Chondrocyte (in vitro differentiated cells): ENCODE results near the gene PDZK1IP1. TPM values are rescaled to one million over a fixed set of nuclear protein-coding genes. Genes with fewer than 3 reads are reported as not detected.

Source experiments
- DNase-seq: peaks from one replicate; pipeline ENCODE4 v3.0.0; 2021; ENCODE audit warnings: mixed read lengths, low spot score
- H3K27ac Mint-ChIP-seq: one replicate; pipeline ENCODE4 v1.8.0; 2021; ENCODE audit warnings: mild to moderate bottlenecking, moderate library complexity, mixed read lengths; ENCODE audit not compliant: unreplicated experiment
- H3K27me3 Mint-ChIP-seq: 2 replicates; pipeline ENCODE4 v1.8.0; 2021; ENCODE audit warnings: low read depth, mixed read lengths
- H3K36me3 Mint-ChIP-seq: 2 replicates; pipeline ENCODE4 v1.8.0; 2021; ENCODE audit warnings: low read depth, mixed read lengths
- H3K4me1 Mint-ChIP-seq: 2 replicates; pipeline ENCODE4 v1.8.0; 2021; ENCODE audit warnings: low read depth, mild to moderate bottlenecking, mixed read lengths
- H3K4me3 Mint-ChIP-seq: one replicate; pipeline ENCODE4 v1.8.0; 2021; ENCODE audit warnings: mild to moderate bottlenecking, moderate library complexity, mixed read lengths; ENCODE audit not compliant: unreplicated experiment
- H3K9me3 Mint-ChIP-seq: 2 replicates; pipeline ENCODE4 v1.8.0; 2021; ENCODE audit warnings: low read depth, mixed read lengths
- CTCF ChIP-seq: fragments of 200-600 bp; sonication (generic); IDR thresholded peaks from 2 replicates; pipeline ENCODE4 v1.5.0; 2021; ENCODE audit warnings: antibody characterized with exemption, mild to moderate bottlenecking, moderate library complexity
- total RNA-seq: library from RNA; stranded (reverse); gene quantifications from 3 replicates; pipeline ENCODE4 v1.2.1, GENCODE V29; 2021

The PDZK1IP1 gene
- total RNA-seq, 1 donor from 2014 or later, result not detected

- no peaks in the 10 kb centered on the region for H3K9me3 Mint-ChIP-seq
- H3K4me1 Mint-ChIP-seq, result peaks cover 6% of the 10 kb centered on the region
- no peaks in the 10 kb centered on the region for H3K36me3 Mint-ChIP-seq
- no peak overlapping the region for H3K27ac Mint-ChIP-seq
- DNase-seq, result no peak
- no peak for TF ChIP-seq CTCF
- H3K27me3 Mint-ChIP-seq, result peaks cover 28% of the 10 kb centered on the region
- no peak overlapping the region for H3K4me3 Mint-ChIP-seq
These were observed 32.6 kb upstream of the PDZK1IP1 start for GRCh38 chr1:47222476-47222875.

GRCh38 chr1:47219590-47220220 lies 29.9 kb upstream of the PDZK1IP1 start:
- no peaks in the 10 kb centered on the region for H3K4me1 Mint-ChIP-seq
- H3K9me3 Mint-ChIP-seq, result no peaks in the 10 kb centered on the region
- H3K27me3 Mint-ChIP-seq, result peaks cover 11% of the 10 kb centered on the region
- no peak for TF ChIP-seq CTCF
- H3K36me3 Mint-ChIP-seq, result no peaks in the 10 kb centered on the region
- no peak for DNase-seq
- no peak overlapping the region for H3K27ac Mint-ChIP-seq
- H3K4me3 Mint-ChIP-seq, result no peak overlapping the region

- H3K27ac Mint-ChIP-seq, result no peak overlapping the region
- TF ChIP-seq CTCF, result no peak
- DNase-seq, result no peak
- no peak overlapping the region for H3K4me3 Mint-ChIP-seq
- H3K4me1 Mint-ChIP-seq, result no peaks in the 10 kb centered on the region
- no peaks in the 10 kb centered on the region for H3K9me3 Mint-ChIP-seq
- H3K27me3 Mint-ChIP-seq, result peaks cover 11% of the 10 kb centered on the region
- no peaks in the 10 kb centered on the region for H3K36me3 Mint-ChIP-seq
These were observed 29.2 kb upstream of the PDZK1IP1 start for GRCh38 chr1:47219001-47219400.

GRCh38 chr1:47216278-47217059 lies 26.6 kb upstream of the PDZK1IP1 start:
- no peak for TF ChIP-seq CTCF
- Mint-ChIP-seq H3K27ac (no peak overlapping the region), H3K27me3 (peaks cover 13% of the 10 kb centered on the region), H3K4me3 (no peak overlapping the region), H3K4me1 (no peaks in the 10 kb centered on the region), H3K36me3 (no peaks in the 10 kb centered on the region), H3K9me3 (no peaks in the 10 kb centered on the region)
- DNase-seq, result no peak

GRCh38 chr1:47215713-47216112 lies 25.9 kb upstream of the PDZK1IP1 start:
- TF ChIP-seq CTCF, result no peak
- no peak overlapping the region for H3K4me3 Mint-ChIP-seq

More at GRCh38 chr1:47215713-47216112, 25.9 kb upstream of the PDZK1IP1 start:
- Mint-ChIP-seq H3K27me3 (peaks cover 10% of the 10 kb centered on the region), H3K27ac (no peak overlapping the region), H3K4me1 (no peaks in the 10 kb centered on the region), H3K36me3 (no peaks in the 10 kb centered on the region), H3K9me3 (no peaks in the 10 kb centered on the region)
- no peak for DNase-seq
